GM19351 (cell line): ENCODE measurements around the gene GARNL3.

Experiments
- ATAC-seq: cut with Tn5 transposase; IDR thresholded peaks from one replicate; pipeline ENCODE4 v1.9.1; 2021; ENCODE audit warnings: mild to moderate bottlenecking, moderate library complexity; ENCODE audit not compliant: unreplicated experiment

Gene GARNL3

GRCh38 chr9:127264462-127265219 lies at the start of gene GARNL3:
Gene GARNL3 (plus strand): TSS chr9:127264774. CDS start chr9:127264878, 104 bp downstream.
- ATAC-seq: no peak

GRCh38 chr9:127215268-127216209 lies 49.0 kb upstream of the GARNL3 start:
- ATAC-seq: no peak

GRCh38 chr9:127216210-127216887 lies 48.2 kb upstream of the GARNL3 start:
- no peak for ATAC-seq

GRCh38 chr9:127216888-127217217 lies 47.7 kb upstream of the GARNL3 start:
- no peak for ATAC-seq

- no peak for ATAC-seq
Measured at GRCh38 chr9:127218818-127219217, 45.8 kb upstream of the GARNL3 start.

GRCh38 chr9:127219520-127219919 lies 45.1 kb upstream of the GARNL3 start:
- ATAC-seq: no peak

- ATAC-seq: no peak
Measured at GRCh38 chr9:127221695-127222094, 42.9 kb upstream of the GARNL3 start.

- no peak for ATAC-seq
Measured at GRCh38 chr9:127222388-127223095, 42.0 kb upstream of the GARNL3 start.

GRCh38 chr9:127223266-127223665 lies 41.3 kb upstream of the GARNL3 start:
- no peak for ATAC-seq

GRCh38 chr9:127223810-127224177 lies 40.8 kb upstream of the GARNL3 start:
- ATAC-seq: no peak

GRCh38 chr9:127224178-127224882 lies 40.2 kb upstream of the GARNL3 start:
- peak; percentile 59 for ATAC-seq

GRCh38 chr9:127224883-127225739 lies 39.5 kb upstream of the GARNL3 start:
- peak; percentile 40 for ATAC-seq

GRCh38 chr9:127225801-127226625 lies 38.6 kb upstream of the GARNL3 start:
- ATAC-seq: no peak

GRCh38 chr9:127229691-127230417 lies 34.7 kb upstream of the GARNL3 start:
- no peak for ATAC-seq

- ATAC-seq: no peak
Measured at GRCh38 chr9:127231666-127232065, 32.9 kb upstream of the GARNL3 start.

- no peak for ATAC-seq
Measured at GRCh38 chr9:127232833-127233549, 31.6 kb upstream of the GARNL3 start.

GRCh38 chr9:127233550-127233949 lies 31.0 kb upstream of the GARNL3 start:
- no peak for ATAC-seq
